Measurements from ENCODE around the gene MGLL.
"Not testable (repeated sequence)": the region's sequence is repeated elsewhere in the genome, so short reads cannot be mapped to it uniquely, and the experiment has no call there.

The MGLL gene

DNA sequence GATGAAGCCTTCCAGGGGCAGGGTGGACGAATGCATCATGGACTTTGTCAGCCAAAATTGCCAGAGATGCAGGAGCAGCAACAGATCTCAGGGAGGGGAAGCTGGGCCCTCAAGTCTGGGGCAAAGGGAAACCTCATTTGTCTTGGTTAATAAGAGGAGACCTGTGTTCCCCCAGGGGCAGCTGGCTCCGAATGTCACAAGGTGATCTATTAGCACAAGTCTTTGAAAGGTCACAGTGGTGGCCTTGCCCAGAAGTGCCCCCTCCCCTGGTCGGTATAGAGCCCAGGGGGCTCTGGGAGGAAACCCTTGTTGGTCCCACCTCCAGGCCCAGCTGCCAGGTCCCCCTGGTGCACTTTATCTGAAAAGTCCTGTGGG lies 103.4 kb downstream of the MGLL start:
- DNase-seq = no peak

DNA sequence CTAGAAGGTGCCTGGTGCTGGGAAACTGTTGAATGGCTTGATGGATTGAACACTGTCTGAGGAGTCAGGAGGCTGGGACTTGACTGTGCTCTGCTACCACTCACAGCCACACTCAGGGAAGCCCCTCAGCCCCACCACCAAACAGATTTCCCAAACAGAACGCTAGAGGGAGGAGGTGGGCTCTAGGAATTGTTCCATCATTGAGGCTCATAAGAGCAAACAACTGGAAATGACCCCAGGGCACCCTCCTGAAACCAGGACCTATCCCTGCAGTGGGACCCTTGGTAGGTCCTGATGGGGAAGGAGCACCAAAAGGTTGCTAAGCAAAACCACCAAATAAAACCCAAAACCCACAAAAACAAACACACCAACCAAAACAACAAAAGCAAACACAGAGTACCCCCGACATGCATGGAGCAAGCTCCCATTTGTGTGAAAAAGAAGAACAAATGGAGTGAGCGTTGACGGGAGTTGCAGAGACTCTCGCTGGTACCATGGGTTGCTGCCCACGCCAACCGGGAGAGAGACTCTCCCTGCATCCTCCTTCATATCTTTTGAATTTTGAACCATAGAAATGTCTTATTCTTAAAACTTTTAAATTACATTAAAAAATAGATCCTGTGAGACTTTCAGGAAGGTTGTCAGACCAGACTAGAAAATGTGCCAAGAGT lies 103.9 kb downstream of the MGLL start:
- no peak for DNase-seq

DNA sequence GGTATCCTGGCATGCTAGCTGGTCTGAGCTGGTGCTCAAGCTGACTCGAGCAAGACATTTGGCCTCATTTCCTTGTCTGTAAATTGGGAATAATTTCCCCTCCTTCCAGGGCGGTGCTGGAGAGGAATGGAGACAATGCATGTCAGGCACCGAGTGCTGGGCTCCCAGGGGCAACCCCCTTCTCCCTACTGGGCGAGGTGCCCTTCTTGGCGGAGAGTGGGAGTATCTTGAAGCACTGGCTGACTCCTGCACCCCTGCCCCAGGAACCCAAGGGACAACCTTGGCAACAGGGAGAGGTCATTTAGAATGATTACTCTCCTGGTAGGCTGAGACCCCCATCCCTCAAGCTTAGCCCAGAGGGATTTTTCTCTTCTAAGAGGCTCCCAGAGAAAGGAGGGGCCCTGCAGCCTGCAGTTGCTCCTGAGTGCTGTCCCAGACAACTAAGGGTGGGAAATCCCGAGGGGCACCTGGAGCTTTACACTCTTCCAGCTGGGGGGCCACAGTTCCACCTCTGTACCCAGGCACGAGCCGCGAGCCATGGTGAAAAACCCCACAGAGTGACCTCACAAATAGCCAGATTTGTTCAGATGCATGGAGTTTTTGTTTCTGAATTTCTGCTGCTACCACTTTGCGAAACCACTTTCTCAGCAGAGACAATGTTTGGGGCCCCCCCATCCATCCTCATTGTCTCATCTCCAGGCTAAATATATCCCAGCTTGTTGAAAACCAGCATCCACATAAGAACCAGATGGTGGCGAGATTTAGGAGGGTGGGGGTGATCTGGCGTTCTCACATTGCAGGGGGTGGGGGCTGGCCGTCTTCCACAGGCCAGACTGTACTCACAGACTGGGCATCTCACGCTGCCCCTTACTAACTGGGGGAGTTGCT lies 104.7 kb downstream of the MGLL start:
- peak in 1 of 2 donors; percentile 33 for DNase-seq

DNA sequence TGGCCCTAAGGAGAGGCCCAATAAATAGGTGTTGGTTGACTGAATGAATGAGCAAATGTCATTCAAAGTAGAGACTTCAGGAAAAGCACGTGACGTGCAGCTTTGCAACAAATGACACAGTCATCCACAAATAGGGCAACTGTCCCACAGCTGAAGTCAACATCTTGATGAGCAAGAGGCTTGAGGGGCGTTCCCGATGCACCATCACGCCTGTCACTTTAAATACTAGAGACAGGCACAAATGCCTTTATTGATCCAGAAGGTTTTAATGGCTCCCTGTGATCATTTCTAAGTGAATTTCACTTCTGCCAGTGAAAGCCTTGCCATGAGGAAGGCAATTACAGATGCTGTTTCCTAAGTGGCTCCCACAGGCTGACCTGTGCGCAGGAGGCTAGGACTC lies 105.9 kb downstream of the MGLL start:
- DNase-seq = no peak

DNA sequence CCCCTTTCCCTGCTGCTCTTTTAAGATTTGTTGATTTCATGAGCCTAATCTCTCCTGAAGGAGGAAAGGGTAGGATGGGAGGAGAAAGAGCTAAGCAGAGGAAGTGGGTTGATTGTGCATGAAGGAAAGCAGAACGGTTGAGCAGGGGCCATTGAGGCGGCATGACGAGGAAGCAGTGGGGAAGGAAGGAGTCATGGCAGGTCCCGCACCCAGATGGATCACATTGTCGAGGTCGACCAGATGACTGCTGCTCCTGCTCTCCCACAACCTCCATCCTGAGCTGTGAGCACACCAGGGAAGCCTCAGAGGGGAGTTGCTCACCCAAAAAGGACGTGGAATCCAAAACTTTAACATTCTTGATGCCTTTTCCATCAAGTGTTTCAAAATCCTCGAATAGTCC lies 106.8 kb downstream of the MGLL start:
- no peak for DNase-seq

DNA sequence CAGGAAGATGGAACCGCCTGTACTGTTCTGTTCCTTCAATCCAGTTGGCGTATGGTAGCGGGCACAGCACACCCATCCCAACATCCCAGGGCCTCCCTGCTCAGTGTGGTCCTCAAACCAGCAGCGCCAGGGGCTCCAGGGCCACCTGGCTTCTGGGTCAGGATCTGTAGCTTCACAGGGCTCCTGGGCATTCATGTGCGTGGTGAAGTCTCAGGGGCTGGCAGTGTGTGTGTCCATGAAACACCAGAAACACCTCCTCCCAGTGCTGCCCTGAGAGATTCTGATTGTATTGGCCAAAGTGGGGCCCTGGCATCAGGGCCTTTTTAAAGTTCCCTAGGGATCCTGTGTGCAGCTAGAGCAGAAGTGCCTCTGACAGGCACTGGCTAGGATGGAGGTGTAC lies 107.4 kb downstream of the MGLL start:
- DNase-seq = no peak

DNA sequence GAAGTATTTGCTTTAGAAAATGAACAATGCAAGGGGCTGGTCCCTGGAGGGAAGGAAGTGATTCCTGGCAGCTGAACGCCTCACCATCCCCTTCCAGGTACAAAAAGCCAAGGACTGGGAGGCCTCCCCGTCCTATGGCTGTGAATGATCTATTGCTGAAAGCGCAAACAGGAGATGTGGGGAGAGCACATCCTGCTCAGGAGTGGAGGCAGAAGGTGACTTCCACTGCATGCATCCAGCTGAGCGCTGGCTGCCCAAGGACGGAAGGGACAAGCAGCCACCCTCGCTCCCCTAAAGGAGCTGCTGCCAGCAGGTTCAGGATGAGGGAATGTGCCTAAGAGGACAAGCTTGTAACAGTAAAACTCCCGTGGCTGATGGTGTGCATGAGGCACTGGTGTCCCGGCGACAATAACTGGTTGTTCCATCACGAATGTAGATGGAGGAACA lies 108.2 kb downstream of the MGLL start:
- DNase-seq = no peak

DNA sequence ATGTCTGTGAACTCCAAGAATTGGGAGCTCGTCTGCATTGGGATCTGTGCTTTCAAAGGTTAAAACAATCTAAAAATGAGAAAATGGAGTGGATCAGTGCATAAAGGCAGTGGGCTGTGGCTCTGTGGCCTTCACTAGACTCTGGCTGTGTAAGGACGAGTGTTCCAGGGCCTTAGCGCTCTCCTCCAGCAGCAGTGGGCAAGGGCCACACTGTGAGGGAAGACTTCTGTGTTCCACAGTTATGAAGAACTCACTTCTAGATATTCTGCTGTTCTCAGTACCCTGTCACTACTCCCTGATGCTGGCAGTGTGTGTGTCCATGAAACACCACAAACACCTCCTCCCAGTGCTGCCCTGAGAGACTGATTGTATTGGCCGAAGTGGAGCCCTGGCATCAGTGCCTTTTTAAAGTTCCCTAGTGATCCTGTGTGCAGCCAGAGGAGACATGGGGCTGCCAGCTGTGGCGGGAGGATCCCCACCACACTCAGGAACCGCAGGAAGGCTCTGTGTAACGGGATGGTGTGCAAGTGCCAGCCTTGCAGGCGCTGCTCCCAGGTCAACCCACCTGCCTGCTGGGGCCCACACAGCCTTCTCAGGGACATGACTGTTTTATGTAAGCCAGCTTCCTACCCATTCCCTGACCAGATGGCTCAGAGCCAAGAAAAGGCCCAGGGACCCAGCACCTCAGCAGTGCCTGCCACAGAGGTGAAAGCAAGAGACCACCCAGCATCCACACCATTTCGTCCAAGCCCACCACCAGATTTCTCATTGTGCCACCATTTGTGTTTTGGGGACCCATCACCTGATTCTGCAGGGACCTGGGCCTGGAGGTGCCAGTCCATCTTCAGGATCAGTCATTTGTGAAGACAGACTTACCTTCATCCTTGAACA lies 109.2 kb downstream of the MGLL start:
- no peak for DNase-seq

DNA sequence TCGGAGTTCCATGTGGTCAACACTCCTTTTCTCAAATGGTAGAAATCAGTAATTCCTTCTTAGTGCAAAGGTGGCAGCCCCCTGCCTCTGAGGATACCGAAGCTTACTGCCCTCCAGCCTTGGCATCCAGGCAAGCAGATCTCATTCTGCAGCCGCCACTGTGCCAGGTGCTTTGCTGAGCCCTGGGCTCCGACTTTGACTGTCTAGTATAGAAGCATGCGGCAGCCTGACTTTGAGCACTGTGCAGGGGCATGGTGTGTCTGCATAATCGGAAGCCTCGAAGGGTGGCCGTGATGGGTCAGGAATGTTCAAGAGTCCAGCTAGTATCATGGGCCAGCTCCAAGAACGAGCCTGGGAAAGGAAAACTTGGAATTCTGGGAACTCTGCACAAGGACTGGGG lies 109.9 kb downstream of the MGLL start:
- DNase-seq = no peak

DNA sequence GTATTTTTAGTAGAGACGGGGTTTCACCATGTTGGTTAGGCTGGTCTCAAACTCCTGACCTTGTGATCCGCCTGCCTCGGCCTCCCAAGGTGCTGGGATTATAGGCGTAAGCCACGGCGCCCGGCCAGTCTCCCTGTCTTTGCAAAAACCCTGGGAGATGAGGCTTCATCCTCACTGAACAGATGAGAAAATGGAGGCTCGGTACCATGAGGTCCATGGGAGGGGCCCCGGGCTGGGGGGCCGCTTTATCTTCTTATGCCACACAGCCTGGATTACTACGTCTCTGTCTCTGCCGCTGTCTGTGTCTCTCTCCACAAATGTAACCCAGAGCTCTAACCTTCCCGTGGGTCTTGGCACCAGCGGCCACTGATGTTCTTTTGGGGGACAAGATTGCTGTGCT lies 110.4 kb downstream of the MGLL start:
- no peak for DNase-seq

DNA sequence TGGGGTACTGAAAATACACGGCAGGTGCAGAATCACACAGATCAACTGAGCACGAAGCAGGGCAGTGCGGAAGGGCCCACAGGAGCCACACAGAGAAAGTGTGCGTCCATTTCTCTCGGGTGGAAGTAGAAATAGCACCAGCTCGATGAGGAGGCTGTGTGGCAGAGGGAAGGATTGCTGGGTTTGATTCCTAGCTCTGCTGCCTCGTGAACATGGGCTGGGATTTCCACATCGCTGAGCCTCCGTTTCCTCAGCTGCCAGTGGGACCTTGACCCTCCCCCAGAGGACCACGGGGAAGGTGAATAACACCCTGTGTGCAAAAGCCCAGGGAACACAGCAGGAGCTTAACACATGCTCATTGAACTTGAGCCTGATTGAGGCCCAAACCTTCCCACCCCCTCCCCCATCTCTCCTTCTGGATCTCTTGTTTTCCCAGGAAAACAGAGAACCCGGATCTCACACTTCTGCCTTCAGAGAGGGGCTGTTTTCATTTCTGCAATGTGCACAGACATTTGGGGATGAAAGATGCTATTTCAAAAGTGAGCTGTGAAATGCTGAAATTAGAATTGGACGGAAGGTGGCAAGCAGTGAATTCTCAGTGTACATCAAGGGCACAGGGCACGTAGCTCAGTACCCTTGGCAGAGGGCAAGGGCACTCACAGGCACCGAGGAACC lies 111.2 kb downstream of the MGLL start:
- DNase-seq = no peak

DNA sequence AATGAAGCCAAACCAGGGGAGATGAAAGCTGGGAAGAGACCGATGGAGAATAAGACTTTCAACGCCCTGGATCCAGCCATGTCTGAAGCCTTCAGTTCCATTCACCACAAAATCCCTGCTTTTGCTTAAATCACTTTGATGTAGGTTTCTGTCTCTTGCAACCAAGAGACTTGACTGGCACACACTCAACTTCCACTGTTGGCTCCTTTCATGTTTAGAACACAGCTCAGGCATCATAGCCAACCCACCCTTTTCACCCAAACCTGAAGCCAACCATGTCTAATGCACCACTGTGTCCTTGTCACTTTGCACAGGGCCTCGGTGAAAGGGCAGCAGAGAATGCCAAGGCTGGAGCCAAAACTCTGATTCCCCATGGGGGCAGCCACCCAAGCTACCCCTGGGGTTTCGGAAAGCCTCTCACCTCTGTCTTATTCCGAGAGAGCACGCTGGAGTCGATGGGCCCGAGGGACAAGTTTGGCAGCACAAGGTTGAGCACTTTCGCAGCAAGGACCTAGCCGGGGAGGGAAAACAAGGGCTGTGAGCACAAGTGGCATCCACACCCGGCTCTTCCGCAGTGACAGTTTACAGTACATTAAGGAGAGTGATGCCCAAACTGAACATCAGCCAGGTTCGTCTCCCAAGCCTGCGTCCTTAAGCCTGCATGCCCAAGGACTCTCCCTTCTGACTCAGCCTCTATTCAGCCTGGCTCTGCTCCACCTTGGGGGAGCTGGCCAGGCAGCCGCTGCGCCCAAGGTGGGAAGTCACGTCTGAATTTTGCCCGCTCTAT lies 112.0 kb downstream of the MGLL start:
- no peak for DNase-seq

DNA sequence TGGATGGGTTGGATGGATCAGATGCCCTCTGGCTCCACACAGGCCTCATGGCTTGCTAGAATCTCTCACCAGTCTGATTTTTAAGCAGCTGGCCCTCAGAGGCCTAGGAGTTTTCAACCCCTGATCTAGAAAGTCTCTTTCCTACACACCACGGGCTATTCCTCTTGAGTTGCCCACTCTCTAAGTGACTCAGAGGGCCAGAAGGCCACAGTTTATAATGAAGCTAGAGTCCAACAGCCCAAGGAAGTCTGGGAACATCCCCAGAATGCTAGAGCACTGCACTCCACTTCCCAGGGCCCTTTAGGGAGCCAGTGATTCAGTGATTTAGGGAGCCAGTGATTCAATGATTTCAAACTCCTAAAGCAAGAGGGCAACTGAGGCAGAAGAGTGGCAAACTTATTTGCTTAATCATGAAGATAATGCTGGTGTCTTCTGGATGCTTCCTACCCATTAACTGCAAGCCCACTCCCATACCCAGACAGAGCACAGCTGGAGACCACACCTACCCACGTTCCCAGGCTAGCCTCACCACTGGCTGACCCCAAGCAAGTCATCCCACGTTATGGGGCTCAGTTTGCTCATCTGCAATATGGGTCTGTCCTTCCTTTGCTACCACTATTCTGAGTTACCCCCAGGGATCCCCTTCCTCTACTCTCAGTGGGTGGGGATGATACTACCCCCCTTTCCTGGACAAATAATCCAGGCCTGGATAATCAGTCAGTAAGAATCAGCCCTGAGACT lies 112.8 kb downstream of the MGLL start:
- DNase-seq = no peak

DNA sequence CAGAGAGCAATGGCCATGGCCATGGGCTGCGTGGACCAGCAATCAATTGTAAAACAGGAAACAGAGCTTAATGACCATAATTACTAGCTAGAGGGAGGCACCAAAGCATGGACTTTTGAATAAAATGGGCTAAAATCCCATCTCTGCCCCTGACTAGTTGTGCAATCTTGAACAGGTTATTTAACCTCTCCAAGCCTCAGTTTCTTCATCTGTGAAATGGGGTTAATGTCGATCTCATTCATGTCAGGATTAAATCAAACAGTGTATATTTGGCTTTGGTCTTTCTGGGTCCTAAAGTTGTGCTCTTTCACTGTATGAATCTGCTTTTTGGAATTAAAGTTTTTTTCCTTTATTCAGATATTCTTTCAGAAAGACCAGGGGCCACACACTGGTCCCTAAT lies 113.5 kb downstream of the MGLL start:
- no peak for DNase-seq

DNA sequence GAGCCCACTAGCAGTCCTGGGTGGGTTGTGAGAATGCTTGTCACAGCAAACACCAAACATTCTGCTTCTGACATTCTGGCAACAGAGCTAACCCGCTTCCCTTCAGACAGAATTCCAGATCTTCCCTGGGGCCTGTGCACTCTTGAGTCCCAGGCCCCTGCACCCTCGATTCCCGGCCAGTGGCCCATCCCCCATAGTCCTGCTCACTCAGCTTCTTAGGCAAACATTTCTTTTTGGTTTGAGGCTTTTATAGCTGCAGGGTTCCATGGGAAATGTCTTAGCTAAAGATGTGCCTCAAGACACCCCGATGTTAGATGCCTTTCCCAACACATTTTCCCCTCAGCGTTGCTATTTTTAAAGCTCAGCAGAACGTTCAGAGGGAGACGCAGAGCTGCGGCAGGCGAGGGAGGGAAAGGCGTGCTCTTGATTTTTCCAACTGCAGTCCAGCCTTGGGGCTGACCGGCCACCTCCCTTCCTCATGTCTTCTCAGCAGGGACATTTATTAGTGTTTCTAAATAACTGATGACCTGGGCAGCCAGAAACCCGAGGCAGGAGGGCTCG lies 114.4 kb downstream of the MGLL start:
- no peak for DNase-seq

DNA sequence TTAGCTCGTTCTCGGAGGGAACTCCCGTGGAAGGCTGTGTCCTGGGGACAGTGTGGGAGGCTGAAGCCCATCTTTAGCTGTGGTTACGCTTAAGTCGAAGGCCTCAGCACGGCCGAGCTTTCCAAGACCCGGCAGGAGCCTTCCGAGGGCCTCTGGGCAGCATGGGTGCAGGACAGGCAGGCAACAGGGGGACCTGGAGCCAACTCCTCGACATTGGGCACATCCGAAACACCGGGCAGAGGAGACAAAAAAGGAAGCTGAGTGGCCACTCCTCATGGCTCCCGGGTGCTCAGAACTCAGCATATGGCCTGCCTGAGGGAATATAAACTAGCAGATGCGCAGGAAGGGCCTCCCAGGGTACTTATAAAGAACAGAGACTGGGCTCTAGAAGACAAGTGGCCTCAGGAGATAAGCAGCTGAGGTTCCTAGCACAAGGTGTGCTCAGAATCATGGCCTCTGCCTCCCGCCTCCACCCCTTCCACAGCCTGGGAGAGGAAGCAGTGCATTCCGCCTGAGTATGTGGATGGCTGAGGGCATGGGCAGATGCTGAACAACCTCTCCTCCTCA lies 115.4 kb downstream of the MGLL start:
- DNase-seq = no peak

DNA sequence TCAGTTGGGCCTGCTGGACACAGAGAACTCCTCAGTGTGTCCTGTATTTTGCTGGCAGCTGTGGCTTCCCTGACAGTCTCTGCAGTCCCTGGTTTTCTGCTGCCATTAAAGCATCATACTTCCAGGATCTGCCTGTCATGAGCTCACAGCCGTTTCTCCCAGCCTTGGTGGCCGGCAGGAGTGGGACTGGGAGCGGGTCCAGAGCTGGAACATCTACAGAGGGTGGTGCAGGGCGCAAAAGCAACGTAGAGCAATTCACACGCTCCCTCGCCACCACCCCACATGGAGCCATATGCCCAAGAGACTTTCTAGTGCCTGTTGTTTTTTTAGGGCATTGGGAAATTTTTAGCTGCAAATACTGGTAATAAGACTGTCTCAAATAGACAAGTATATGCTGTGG lies 116.0 kb downstream of the MGLL start:
- no peak for DNase-seq

DNA sequence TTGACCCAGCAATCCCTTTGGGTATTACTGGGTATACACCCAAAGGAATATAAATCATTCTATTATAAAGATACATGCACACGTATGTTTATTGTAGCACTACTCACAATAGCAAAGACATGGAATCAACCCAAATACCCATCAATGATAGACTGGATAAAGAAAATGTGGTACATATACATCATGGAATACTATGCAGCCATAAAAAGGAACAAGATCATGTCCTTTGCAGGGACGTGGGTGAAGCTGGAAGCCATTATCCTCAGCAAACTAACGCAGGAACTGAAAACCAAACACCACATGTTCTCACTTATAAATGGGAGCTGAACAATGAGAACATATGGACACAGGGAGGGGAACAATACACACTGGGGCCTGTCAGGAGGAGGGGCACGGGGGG lies 117.5 kb downstream of the MGLL start:
- DNase-seq = not testable (repeated sequence)

DNA sequence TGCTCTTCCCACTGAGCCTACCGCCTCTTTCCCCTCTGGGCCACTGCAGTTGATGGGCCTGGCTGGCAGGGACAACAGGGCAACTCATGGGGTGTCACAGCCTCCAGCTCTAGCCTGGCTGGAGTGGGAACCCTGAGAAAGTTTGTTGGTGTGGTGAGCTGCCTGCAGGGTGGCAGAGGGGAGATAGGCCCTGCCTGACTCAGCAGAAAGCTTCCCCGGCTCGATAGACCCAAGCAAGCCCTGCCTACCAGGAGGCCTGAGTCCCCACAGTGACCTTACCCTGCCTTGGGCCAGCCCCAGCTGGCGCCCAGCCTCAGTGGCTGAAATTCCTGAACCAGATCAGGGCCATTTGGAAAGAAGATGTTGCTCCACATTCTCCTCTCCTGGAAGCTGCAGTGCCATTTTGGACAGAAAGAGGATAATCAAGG lies 120.2 kb downstream of the MGLL start:
- DNase-seq = no peak

DNA sequence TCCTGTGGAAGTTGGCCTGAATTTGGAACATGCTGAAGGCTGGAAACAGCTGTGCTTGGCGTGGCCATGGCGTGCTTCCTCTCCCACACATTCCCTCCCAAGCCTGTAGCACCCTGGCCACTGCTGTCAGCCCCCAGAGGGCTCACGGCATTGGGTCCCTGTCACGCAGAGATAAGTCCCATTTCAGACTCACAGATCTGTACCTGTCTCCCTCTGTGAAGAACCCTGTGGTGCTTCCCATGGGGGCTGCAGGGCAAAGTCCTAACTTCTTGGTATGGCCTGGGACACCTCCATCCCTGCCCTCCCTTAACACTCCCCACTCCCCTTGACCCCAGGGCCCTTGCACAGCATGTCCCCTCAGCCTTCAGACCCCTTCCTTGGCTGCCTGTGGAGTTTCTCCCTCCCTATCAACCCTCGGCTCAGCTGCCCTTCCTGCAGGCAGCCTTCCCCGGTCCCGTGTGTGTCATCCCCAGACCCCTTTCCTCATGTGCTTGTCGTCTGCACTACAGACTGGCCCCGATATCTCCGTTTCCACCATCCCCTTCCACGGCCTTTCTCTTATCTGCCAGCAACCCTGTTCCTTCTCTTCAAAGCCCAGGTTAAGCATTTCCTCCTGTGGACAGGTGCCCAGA lies 120.9 kb downstream of the MGLL start:
- DNase-seq = no peak
